ENCODE measurements around the gene PEF1. TPM values are rescaled to one million over a fixed set of nuclear protein-coding genes. Genes with fewer than 3 reads are reported as not detected.

Gene PEF1
- total RNA-seq, 3 donors from 2014 or later (not counting 1 experiment from before 2014, with no cell fraction given) = 48.9 to 62.8 (median 49.9) TPM

GRCh38 chr1:31670593-31670964, 25.9 kb upstream of the PEF1 start:
- H3K9me3 ChIP-seq (ENCODE audit: control insufficient read depth, insufficient read depth, low read length) = no peaks in the 10 kb centered on the region
- ATAC-seq (no peak), DNase-seq (no peak)
- intact Hi-C loops (cut with micrococcal nuclease) = no loop called here
- peaks cover 6% of the 10 kb centered on the region for H3K27me3 ChIP-seq (ENCODE audit: control insufficient read depth, insufficient read depth, low read length)
- WGBS (ENCODE audit: insufficient coverage) = 78% methylated on average over 6 of the region's 6 CpGs
- H3K4me3 Mint-ChIP-seq = peak overlapping the region; percentile 41
- no peak overlapping the region for H3K27ac ChIP-seq (ENCODE audit: low read length)
- no peaks in the 10 kb centered on the region for H3K36me3 ChIP-seq (ENCODE audit: control insufficient read depth, insufficient read depth, low read length)
- no peaks in the 10 kb centered on the region for H3K36me3 Mint-ChIP-seq
- peaks cover 23 to 25% of the 10 kb centered on the region in 2 donors for H3K27me3 Mint-ChIP-seq (ENCODE audit: low read depth in 2 of 2)
- H3K9me3 Mint-ChIP-seq = no peaks in the 10 kb centered on the region
- H3K4me3 ChIP-seq (ENCODE audit: low read length) = no peak overlapping the region
- TF ChIP-seq CTCF (IDR thresholded peaks at IDR 0.05) = no peak
- H3K27ac Mint-ChIP-seq = peak overlapping the region in 1 of 2 donors; percentile 33
- peaks cover 7 to 12% of the 10 kb centered on the region in 2 donors for H3K4me1 Mint-ChIP-seq
- peaks cover 11% of the 10 kb centered on the region for H3K4me1 ChIP-seq (ENCODE audit: control insufficient read depth, insufficient read depth, low read length)

DNA sequence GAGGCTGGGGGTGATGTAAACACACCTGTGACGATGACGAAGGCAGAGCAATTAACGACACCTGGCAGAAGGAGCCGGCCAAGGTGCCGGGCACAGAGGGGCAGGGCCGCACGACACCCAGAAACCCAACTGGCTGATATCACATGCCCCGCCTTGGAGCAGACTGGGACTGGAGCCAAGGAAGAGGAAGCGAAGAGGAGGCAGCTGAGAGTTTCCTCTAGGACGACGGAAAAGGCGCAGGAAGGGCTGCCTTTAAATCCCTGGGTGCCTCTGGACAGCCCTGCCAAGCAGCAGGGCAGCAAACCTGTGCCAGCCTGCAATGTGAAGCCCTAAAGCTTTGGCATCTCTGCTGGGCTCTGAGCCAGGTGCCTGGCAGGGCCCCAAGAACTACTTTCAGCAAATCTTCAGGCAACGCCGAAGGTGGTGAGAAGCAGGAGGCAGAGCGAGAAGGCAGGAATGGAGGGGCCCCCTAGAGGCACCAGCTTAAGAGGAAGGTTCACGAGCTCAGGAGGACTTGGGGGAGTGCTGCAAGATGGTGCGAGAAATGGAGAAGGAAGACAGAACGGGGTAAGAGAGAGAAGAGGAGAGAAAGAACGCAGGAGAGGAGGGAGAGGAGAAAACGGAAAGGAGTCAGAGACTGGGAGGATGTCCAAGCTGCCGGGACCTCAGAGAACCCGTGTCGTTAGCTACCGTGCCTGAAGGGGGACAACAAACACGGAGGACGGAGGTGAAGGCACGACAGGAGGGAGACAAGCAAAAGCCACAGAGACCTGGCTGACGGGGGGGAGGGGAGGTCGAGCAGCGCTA, 25.3 kb upstream of the PEF1 start:
- WGBS (ENCODE audit: insufficient coverage) = 11% methylated on average over 30 of the region's 30 CpGs
- peak overlapping the region; percentile 41 for H3K4me3 Mint-ChIP-seq
- DNase-seq (peak in 1 of 2 donors; percentile 65), ATAC-seq (peak in 2 of 3 donors; percentile 64 to 83)
- H3K4me1 Mint-ChIP-seq = peaks cover 7 to 12% of the 10 kb centered on the region in 2 donors
- H3K27me3 Mint-ChIP-seq (ENCODE audit: low read depth in 2 of 2) = peaks cover 23 to 25% of the 10 kb centered on the region in 2 donors
- H3K27ac ChIP-seq (ENCODE audit: low read length) = no peak overlapping the region
- peak; percentile 13 for TF ChIP-seq CTCF (IDR thresholded peaks at IDR 0.05)
- peak overlapping the region in 1 of 2 donors; percentile 33 for H3K27ac Mint-ChIP-seq
- H3K36me3 ChIP-seq (ENCODE audit: control insufficient read depth, insufficient read depth, low read length) = no peaks in the 10 kb centered on the region
- no peaks in the 10 kb centered on the region for H3K9me3 Mint-ChIP-seq
- no peaks in the 10 kb centered on the region for H3K9me3 ChIP-seq (ENCODE audit: control insufficient read depth, insufficient read depth, low read length)
- H3K4me1 ChIP-seq (ENCODE audit: control insufficient read depth, insufficient read depth, low read length) = peaks cover 11% of the 10 kb centered on the region
- no peak overlapping the region for H3K4me3 ChIP-seq (ENCODE audit: low read length)
- intact Hi-C loops (cut with micrococcal nuclease) = loop anchor here (10.0 kb wide), 1 partner anchor 745 kb away; no protein-coding TSS in a partner anchor
- peaks cover 6% of the 10 kb centered on the region for H3K27me3 ChIP-seq (ENCODE audit: control insufficient read depth, insufficient read depth, low read length)
- H3K36me3 Mint-ChIP-seq = no peaks in the 10 kb centered on the region

- peaks cover 6% of the 10 kb centered on the region for H3K27me3 ChIP-seq (ENCODE audit: control insufficient read depth, insufficient read depth, low read length)
- H3K36me3 ChIP-seq (ENCODE audit: control insufficient read depth, insufficient read depth, low read length) = no peaks in the 10 kb centered on the region
- H3K9me3 ChIP-seq (ENCODE audit: control insufficient read depth, insufficient read depth, low read length) = no peaks in the 10 kb centered on the region
- peaks cover 11% of the 10 kb centered on the region for H3K4me1 ChIP-seq (ENCODE audit: control insufficient read depth, insufficient read depth, low read length)
- ATAC-seq = no peak
- H3K27ac Mint-ChIP-seq = no peak overlapping the region
- DNase-seq = no peak
- H3K4me3 ChIP-seq (ENCODE audit: low read length) = no peak overlapping the region
- TF ChIP-seq CTCF (IDR thresholded peaks at IDR 0.05) = no peak
- H3K27ac ChIP-seq (ENCODE audit: low read length) = no peak overlapping the region
- H3K9me3 Mint-ChIP-seq = no peaks in the 10 kb centered on the region
- peaks cover 23 to 25% of the 10 kb centered on the region in 2 donors for H3K27me3 Mint-ChIP-seq (ENCODE audit: low read depth in 2 of 2)
- no peak overlapping the region for H3K4me3 Mint-ChIP-seq
- 75% methylated on average over 7 of the region's 7 CpGs for WGBS (ENCODE audit: insufficient coverage)
- H3K4me1 Mint-ChIP-seq = peaks cover 7 to 12% of the 10 kb centered on the region in 2 donors
- intact Hi-C loops (cut with micrococcal nuclease) = loop anchor here (10.0 kb wide), 1 partner anchor 745 kb away; no protein-coding TSS in a partner anchor
- H3K36me3 Mint-ChIP-seq = no peaks in the 10 kb centered on the region
These were observed 24.7 kb upstream of the PEF1 start for GRCh38 chr1:31669433-31669785.
